ENCODE results near the gene ERG. TPM values are rescaled to one million over a fixed set of nuclear protein-coding genes. Genes with fewer than 3 reads are reported as not detected.

Gene ERG
- total RNA-seq, 2 experiments from 2014 or later, result not detected

DNA sequence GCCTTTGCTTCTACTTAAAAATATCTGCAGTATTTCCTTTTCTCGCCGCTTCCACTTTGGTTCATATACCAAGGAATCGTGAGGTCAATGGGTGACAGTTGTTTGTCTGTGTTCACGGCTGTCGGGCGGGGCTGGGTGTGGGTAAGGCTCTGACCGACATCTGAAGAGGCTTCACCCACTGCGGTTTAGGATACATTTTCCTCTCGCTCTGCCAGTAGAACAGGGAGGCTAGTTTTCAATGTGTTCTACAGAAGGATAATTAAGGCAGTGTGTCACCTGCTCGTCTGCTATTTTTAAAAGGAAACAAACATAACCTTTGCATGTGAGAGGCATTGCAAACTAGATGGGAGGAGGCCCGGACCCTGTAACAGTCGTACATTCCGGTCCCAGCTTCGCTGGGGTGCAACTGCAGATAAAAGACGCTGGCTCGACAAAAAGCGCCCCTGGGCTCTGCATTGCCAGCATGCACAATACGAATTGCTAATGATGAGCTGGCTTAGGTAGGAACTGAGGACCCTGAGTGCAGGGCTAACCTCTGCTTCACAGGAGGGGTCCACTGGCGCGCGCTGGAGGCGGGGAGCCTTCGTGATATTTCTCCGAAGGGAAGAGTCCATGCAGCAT, 8.5 kb upstream of the ERG start:
- ATAC-seq (ENCODE audit: poor library complexity) (no peak), DNase-seq (peak in 3 of 14 experiments; percentile 6 to 16 (median 6))
- intact Hi-C loops (cut with DNase I, micrococcal nuclease), result loop anchor here (5.0 to 10.0 kb wide), 3 partner anchors 631 to 881 kb away; no protein-coding TSS in a partner anchor
- Mint-ChIP-seq H3K9me3 (no peaks in the 10 kb centered on the region), H3K27ac (no peak overlapping the region), H3K4me1 (ENCODE audit: low read depth) (peaks cover 15% of the 10 kb centered on the region), H3K4me3 (peak overlapping the region; percentile 0), H3K27me3 (peaks cover 40% of the 10 kb centered on the region), H3K36me3 (ENCODE audit: low read depth) (no peaks in the 10 kb centered on the region)
- H3K27ac ChIP-seq (ENCODE audit: low read depth in 1 of 2, low read length in 2 of 2), result no peak overlapping the region
- POLR2A ChIA-PET, result no interaction called here
- CTCF ChIA-PET, result no interaction called here
- TF ChIP-seq, protein P1, sequence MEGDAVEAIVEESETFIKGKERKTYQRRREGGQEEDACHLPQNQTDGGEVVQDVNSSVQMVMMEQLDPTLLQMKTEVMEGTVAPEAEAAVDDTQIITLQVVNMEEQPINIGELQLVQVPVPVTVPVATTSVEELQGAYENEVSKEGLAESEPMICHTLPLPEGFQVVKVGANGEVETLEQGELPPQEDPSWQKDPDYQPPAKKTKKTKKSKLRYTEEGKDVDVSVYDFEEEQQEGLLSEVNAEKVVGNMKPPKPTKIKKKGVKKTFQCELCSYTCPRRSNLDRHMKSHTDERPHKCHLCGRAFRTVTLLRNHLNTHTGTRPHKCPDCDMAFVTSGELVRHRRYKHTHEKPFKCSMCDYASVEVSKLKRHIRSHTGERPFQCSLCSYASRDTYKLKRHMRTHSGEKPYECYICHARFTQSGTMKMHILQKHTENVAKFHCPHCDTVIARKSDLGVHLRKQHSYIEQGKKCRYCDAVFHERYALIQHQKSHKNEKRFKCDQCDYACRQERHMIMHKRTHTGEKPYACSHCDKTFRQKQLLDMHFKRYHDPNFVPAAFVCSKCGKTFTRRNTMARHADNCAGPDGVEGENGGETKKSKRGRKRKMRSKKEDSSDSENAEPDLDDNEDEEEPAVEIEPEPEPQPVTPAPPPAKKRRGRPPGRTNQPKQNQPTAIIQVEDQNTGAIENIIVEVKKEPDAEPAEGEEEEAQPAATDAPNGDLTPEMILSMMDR (IDR thresholded peaks at IDR 0.05), result no peak
- H3K4me3 ChIP-seq (ENCODE audit: low read length), result no peak overlapping the region
- peaks cover 6% of the 10 kb centered on the region for H3K4me1 ChIP-seq (ENCODE audit: insufficient read depth, low read length)
- peaks cover 0 to 7% of the 10 kb centered on the region in 2 experiments for H3K9me3 ChIP-seq (ENCODE audit: control insufficient read depth in 1 of 2, insufficient read depth in 1 of 2, low read length in 2 of 2)
- H3K36me3 ChIP-seq (ENCODE audit: insufficient read depth, low read length), result no peaks in the 10 kb centered on the region
- H3K27me3 ChIP-seq (ENCODE audit: control insufficient read depth in 1 of 2, insufficient read depth in 2 of 2, low read length in 2 of 2), result peaks cover 10 to 13% of the 10 kb centered on the region in 2 experiments

GRCh38 chr21:38505654-38506523, 7.6 kb upstream of the ERG start:
- Mint-ChIP-seq H3K27ac (no peak overlapping the region), H3K4me1 (ENCODE audit: low read depth) (peaks cover 15% of the 10 kb centered on the region), H3K4me3 (peak overlapping the region; percentile 30), H3K27me3 (peaks cover 46% of the 10 kb centered on the region), H3K36me3 (ENCODE audit: low read depth) (no peaks in the 10 kb centered on the region), H3K9me3 (no peaks in the 10 kb centered on the region)
- peaks cover 8 to 13% of the 10 kb centered on the region in 2 experiments for H3K27me3 ChIP-seq (ENCODE audit: control insufficient read depth in 1 of 2, insufficient read depth in 2 of 2, low read length in 2 of 2)
- intact Hi-C loops (cut with DNase I, micrococcal nuclease), result loop anchor here (5.0 to 10.0 kb wide), 3 partner anchors 631 to 881 kb away; no protein-coding TSS in a partner anchor
- DNase-seq, result peak in 2 of 14 experiments; percentile 49 to 53
- POLR2A ChIA-PET, result no interaction called here
- CTCF ChIA-PET, result no interaction called here
- H3K4me3 ChIP-seq (ENCODE audit: low read length), result no peak overlapping the region
- H3K27ac ChIP-seq (ENCODE audit: low read depth in 1 of 2, low read length in 2 of 2), result no peak overlapping the region
- TF ChIP-seq, protein P1 (IDR thresholded peaks at IDR 0.05), result peak; percentile 37
- H3K4me1 ChIP-seq (ENCODE audit: insufficient read depth, low read length), result peaks cover 6% of the 10 kb centered on the region
- no peak for ATAC-seq (ENCODE audit: poor library complexity)
- no peaks in the 10 kb centered on the region for H3K36me3 ChIP-seq (ENCODE audit: insufficient read depth, low read length)
- H3K9me3 ChIP-seq (ENCODE audit: control insufficient read depth in 1 of 2, insufficient read depth in 1 of 2, low read length in 2 of 2), result peaks cover 0 to 7% of the 10 kb centered on the region in 2 experiments

DNA sequence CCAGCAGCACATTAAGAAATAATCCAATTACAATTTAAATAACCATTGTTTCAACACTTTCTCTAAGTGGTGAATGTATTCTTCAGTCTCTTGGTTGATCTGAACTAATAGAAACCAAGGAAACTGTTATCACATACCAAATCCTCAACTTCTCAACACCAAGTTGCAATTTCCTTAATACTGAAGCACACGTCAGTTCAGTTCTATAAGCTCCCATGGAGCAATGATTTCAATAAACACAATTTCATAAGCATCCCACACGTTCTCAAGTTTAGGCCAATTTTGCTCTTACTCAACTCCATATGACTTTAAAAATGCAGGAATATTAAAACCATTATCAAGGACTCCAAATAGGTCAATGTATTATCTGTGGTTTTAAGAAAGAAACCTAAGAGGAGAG, 5.8 kb upstream of the ERG start:
- TF ChIP-seq, protein P1 (IDR thresholded peaks at IDR 0.05), result no peak
- H3K9me3 ChIP-seq (ENCODE audit: control insufficient read depth in 1 of 2, insufficient read depth in 1 of 2, low read length in 2 of 2), result peaks cover 0 to 7% of the 10 kb centered on the region in 2 experiments
- no peaks in the 10 kb centered on the region for H3K9me3 Mint-ChIP-seq
- H3K27me3 Mint-ChIP-seq, result peaks cover 64% of the 10 kb centered on the region
- ChIA-PET CTCF (no interaction called here), POLR2A (no interaction called here)
- H3K27ac Mint-ChIP-seq, result no peak overlapping the region
- no peak overlapping the region for H3K27ac ChIP-seq (ENCODE audit: low read depth in 1 of 2, low read length in 2 of 2)
- no peaks in the 10 kb centered on the region for H3K36me3 Mint-ChIP-seq (ENCODE audit: low read depth)
- H3K4me1 Mint-ChIP-seq (ENCODE audit: low read depth), result peaks cover 15% of the 10 kb centered on the region
- no peaks in the 10 kb centered on the region for H3K36me3 ChIP-seq (ENCODE audit: insufficient read depth, low read length)
- intact Hi-C loops (cut with DNase I, micrococcal nuclease), result loop anchor here in 1 of 2 experiments (10.0 kb wide), 1 partner anchor 671 kb away; no protein-coding TSS in a partner anchor
- DNase-seq (no peak), ATAC-seq (ENCODE audit: poor library complexity) (no peak)
- H3K4me3 Mint-ChIP-seq, result no peak overlapping the region
- no peak overlapping the region for H3K4me3 ChIP-seq (ENCODE audit: low read length)
- peaks cover 11 to 18% of the 10 kb centered on the region in 2 experiments for H3K27me3 ChIP-seq (ENCODE audit: control insufficient read depth in 1 of 2, insufficient read depth in 2 of 2, low read length in 2 of 2)
- peaks cover 6% of the 10 kb centered on the region for H3K4me1 ChIP-seq (ENCODE audit: insufficient read depth, low read length)

Data from CD4-positive, alpha-beta T cell (primary cell).